HG02973 (cell line): ENCODE data around the gene MYLK4.

Source experiments
- ATAC-seq: cut with Tn5 transposase; IDR thresholded peaks from one replicate; pipeline ENCODE4 v1.9.1; 2021; ENCODE audit warnings: moderate library complexity; ENCODE audit not compliant: unreplicated experiment

MYLK4 gene

DNA sequence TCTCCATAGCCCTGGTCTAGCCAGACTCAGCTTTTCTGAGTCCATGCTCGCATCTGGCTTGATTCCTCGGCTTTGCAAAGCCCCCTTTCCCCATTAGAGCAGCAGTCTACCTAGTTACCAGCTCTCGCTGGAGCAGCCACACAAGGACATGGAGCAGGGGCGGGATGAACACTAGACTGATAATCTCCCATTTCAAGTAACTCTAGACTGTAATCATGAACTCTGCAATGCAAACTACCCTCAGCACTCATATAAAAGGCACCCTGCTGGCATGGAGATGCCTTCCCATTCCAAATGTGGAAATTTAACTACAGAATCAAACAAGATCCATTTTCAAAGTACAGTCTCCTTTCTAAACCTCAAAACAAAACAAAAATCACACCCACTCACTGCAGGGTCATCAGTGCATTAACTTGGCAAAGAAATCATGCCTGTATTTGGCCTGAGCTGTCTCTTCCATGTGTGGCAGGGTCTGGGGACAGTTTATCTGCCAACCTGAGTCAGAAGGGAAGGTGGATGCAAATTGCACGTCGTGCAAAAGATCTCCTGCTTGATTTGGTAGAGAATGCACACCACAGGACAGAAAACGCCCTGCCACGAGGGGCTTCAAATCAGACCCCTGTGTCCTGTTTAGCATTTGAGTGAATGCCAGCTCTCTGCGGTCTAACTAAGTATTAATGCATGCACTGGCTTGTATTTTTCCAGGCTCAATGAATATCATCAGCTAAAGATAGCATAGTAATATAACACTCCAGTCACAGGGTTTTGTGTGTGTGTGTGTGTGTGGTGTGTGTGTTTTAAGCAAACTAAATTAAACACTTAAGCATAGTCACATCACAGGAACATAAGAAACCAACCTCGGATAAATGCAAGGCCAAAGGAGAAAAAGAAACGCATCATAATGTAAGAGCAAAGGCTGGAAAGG, 85.3 kb downstream of the MYLK4 start:
- ATAC-seq, result no peak

DNA sequence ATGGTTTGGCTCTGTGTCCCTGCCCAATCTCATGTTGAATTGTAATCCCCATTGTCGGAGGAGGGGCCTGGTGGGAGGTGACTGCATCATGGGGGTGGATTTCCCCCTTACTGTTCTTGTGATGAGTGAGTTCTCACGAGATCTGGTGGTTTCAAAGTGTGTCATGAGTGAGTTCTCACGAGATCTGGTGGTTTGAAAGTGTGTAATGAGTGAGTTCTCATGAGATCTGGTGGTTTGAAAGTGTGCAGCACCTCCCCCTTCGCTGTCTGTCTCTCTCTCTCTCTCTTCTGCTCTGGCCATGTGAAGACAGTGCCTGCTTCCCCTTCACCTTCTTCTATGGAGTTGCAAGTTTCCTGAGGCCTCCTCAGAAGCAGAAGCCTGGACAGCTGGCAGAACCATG, 87.6 kb downstream of the MYLK4 start:
- no peak for ATAC-seq

DNA sequence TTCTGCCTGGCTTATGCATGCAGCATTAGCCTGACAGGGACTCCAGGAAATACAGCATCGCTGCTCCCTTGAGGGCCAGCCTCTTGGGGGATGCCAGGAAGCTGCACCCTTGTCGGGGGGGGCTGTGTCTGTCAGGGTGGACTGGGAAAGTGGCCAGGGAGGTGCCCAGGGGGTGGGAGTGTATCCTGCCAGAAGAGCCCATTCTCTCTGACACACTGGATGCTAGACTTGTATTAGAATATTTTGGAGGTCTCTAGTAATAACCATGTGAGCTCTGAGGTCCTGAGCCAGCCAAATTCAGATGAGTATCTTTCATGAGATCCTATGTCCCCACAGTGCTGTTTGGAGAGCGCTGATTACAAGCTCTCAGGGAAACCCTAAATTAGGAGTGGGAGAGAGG, 89.1 kb downstream of the MYLK4 start:
- no peak for ATAC-seq

DNA sequence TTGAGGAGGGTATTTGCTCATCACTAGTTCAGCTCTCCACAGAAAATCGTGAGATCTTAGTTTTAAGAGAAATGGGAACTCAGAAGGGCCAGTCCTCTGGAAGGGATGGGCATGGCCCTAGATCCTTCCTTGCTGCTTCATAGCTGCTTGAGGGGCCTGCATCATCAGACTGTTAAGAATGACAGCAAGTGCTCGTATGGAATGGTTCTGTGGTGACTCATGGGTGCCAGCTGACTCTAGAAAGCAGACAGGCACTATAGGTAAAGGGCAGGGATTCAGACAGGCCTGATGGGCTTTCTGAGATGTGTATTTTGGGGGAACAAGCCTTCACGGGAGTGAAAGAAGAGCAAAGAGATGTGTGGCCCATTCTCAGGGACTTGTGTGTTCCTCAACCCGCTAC, 90.8 kb downstream of the MYLK4 start:
- no peak for ATAC-seq

DNA sequence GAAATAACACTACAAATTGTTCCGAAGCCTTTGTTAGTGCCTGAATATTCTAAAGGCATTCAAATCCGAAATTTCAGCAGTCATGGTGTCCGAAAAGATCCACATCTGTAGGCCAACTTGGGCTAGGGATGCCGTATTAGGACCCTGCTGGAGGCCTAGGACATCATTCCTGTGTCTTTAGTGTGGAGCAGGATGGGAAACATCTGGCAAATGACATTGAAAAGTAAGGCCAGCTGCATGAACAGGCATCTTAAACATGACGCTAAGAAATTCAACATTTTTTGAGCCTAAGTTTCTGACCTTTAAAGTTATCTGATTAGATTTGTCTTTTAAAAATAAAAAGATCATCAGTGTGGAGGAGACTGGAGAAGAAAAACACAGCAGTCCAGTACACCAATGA, 91.3 kb downstream of the MYLK4 start:
- ATAC-seq, result no peak

DNA sequence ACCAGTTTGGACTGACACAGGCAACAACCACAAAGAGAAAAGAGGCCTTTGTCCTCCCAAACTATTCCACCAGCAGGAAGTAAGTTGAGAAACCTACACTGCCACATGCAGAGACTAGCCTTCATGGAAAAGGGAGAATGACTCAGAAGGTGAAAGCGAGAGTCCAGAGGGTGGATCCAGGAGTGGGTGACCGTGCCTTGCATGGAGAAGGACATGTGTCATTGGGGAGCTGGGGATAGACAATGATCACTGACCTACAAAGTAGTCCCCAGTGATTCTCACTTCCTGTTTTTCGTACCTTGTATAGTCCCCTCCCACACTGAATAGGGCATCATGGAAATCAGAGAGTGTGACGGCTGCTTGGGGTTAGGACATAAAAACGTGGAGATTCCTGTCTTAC, 91.9 kb downstream of the MYLK4 start:
- peak; percentile 83 for ATAC-seq

DNA sequence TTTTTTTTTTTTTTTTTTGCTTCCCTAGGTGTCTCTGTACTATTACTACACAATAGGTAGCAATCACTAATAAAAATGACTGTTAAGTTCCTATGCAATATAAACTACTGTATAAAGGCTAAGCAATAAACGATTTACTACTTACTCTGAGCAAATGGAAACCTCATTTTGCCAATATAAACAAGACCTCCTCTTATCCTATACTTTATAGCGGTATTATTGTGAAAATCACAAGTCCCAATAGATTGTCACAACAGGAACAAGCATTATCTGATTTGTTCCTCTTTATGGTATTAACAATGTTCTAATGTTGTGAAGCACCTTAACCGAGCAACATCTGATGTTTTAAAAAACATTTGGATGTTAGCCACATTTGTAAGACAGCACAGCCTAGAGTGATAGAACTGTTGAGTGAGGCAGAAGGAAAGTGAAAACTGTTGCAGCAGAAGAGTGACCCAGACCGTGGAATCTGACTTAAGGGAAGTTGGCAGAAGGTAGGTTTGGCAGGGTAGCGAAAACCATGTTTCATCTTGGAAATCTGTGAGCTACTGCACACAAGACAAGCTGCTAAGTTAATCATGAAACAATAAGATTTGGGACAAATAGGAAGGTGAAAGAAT, 94.2 kb downstream of the MYLK4 start:
- no peak for ATAC-seq

DNA sequence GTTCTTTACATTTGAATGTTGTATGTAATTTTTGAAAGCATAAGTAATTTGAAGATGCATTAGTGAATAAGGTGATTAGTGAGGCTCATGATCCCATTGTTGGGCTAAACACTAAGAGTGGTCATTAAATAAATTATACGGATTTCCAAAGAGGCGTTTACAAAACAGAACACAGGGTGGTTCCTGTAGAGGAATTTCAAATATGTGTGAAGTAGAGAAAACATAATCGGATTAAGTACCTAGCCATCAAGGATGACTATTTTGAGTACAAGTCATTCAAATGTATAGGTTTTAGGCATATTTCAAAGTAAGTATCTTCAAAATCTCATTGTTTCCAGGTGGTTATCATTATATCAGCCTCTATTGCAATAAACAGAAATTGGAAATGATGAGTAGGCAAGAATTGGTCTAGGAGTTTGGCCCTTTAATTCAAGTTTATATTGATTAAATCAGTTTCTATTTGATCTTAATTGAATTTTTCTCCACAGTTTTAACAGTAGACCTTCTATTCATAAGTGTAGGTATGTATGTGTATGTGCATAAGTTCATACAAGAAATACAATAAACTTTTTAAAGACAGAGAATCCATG, 94.8 kb downstream of the MYLK4 start:
- ATAC-seq, result no peak

DNA sequence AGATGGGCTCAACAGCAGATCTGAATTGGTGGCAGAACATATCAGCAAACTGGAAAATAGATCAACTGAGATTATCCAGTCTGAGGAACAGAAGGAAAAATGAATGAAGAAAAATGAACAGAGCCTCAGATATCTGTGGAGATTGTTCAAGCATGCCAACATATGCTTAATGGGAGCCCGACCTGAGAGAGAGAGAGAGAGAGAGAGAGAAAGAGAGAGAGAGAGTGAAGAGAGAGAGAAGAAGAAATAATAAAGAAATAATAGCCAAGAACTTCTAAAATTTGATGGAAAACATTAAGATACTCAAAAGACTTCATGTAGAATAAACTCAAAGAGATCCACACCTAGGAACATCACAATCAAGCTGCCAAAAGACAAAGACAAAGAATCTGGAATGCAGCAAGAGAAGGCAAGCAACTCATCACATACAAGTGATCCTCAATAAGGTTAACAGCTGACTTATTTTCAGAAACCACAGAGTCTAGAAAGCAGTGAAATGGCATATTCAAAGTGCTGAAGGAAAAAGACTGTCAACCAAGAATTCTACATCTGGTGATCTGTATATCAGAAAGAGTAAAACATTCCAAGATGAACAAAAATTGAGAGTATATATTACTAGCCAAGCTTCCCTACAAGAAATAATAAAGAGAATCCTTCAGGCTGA, 97.2 kb downstream of the MYLK4 start:
- ATAC-seq, result no peak

DNA sequence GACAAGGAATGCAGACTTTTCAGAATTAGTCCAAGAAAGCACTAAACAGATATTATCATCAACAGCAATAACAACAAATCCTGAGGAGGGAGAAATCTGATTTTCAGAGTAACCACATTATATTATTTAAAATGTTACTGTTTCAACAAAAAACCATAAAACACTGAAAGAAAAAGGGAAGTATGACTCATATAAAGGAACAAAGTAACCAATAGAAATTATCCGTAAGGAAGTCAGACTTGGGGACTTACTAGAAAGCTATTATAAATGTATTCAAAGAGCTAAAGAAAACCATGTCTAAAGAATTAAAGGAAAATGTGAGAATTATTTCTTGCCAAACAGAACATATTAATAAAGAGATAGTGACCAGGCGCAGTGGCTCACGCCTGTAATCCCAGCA, 98.1 kb downstream of the MYLK4 start:
- ATAC-seq, result no peak

DNA sequence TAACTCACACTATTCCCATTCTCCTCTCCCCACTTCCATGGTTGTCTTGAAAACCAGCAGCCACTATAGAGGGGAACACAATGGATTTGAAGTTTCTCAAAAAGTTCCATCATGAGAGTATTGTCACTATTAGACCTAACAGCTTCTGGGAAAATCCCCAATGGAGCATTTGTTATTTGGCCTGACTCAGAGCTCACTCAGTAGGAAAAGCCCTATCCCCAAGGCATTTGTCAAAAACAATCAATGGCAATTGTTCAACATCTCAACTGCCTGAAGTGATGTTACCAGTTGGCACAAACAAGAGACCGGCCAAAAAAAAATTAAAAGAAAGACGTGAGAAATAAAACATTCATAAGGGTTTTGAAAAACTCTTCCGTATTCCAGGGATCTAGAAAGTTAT, 98.8 kb downstream of the MYLK4 start:
- ATAC-seq, result no peak

DNA sequence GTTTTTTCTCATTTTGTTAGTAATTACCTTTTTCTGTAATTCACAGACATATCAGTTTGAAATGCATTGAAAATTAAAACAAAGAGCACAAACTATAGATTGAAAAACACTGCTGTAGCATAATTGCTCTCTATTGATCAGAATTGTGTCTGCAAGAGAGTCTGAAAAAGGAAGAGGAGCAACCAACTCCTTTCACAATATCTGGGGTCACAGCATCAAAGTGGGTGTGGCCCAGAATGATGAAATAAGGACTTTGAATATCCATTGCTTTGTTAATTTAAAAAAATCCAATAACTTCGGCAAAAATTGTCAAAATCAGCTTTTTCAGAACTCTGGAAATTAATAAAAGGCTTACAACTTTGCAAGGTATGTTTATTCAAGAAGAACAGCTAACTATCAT, 99.2 kb downstream of the MYLK4 start:
- no peak for ATAC-seq

DNA sequence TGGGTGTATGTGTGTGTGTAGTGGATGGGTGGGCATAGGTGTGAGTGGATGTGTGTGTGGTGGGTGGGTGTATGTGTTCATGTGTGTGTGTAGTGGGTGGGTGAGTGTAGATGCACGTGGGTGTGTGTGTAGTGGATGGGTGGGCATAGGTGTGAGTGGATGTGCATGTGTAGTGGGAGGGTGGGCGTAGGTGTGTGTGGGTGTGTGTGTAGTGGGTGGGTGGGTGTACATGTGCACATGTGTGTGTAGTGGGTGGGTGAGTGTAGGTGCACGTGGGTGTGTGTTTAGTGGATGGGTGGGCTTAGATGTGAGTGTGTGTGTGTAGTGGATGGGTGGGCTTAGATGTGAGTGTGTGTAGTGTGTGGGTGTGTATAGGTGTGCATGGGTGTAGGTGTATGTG, 104.4 kb downstream of the MYLK4 start:
- ATAC-seq, result no peak

DNA sequence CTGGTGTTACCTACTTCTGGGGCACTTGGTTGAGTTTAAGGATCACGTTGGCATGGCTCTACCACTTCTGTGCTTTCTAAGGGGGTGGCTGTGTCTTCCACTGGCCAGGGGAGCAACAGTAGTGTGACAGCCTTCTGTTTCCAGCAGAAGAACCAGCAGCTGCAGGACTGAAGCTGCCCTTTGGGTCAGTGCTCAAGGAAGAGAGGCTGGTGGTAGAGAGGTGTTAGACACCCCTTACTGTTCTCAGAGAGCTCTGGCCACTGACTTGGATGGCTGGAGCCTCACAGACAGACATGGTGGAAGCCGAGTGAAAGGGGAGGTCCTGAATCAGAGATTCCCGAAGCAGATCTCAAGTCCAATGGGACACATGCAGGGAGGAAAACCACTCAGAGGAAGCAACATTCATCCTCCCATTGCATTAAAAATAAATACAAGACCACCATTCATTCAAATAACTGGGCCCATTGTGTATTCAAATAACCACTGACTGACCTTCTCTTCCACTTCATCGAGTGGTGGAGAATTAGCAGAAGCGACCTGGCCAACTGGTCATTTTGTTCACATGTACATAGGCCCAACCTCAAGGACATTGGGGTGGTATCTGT, 106.7 kb downstream of the MYLK4 start:
- no peak for ATAC-seq

DNA sequence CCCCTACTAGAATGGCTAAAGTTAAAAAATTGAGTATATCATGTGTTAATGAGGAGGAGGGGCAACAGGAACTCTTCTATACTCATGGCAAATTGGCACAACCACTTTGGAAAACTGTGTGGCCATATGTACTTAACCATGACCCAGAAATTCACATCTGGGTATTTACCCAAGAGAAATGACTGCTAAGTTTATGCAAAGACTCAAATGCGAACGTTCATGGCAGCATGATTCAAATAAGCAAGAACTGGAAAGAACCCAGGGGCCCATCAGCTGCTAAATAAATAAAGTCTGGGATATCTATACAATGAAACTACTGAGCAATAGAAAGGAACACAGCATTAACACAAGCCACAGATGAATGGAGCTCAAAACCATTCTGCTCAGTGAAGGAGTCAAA, 107.6 kb downstream of the MYLK4 start:
- ATAC-seq, result no peak

DNA sequence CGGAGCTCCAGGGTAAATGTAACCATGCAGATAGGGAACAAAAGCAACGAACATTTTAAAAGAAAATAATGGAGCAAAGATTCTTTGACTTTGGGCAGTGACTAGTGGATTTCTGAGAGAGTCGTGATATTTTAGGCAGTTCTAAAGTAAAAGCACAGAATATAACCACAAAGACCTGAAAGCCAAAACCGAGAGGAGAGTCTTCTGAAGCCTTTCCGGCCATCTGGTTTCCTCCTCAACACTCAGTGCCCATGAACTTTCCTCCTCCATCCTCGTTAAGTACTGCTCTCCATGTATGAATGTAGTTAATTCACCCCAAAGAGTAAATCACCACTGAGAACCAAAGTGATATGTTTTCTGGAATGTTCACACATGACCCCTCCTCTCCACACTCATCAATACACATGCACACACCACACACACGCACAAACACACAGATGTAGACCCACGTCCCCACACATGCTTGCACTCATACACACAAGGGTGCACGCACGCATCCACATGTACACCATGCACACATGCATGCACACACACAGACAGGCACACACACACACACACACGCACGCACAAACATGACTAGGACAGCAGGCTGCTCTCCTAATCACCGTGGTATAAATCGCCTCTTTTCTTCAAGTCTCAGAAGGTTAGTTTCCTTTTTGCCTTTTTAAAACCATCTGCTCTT, 109.5 kb downstream of the MYLK4 start:
- peak; percentile 67 for ATAC-seq

DNA sequence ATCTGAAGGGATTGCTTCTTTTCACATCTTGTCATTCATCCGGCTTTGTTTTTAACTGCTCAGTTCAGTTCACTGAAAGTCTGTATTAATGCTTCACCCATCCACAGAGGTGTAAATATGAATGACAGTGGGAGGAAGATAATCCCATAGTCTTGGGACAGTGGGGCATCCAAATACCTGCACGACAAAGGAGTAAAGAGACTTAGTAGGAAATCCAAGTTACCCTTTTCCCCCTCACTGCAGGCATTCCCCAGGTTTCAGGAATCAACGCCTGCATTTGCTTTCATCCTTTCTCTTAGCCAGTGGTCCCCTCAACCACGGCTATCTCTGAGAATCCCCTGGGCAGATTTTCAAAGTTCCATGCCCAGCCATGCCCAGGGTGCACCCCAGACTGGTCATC, 110.2 kb downstream of the MYLK4 start:
- no peak for ATAC-seq

DNA sequence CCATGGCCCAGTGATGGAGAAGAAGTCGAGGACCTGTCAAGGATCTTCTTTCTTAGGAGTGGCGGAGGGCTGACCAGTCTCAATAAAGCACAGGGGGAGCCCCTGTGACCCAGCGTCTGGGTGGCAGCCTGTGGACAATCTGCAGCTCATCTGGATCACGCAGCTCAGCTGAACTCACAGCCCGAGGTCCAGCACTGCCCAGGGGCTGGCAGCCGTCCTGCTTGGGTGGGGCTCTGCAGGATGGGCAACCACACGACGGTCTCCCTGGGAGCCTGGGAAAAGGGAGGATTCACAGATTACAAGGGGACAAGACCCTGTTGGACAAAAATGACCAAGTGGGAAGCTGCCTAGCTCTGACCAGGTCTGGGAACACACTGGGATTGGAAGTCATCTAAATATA, 110.8 kb downstream of the MYLK4 start:
- ATAC-seq, result no peak

DNA sequence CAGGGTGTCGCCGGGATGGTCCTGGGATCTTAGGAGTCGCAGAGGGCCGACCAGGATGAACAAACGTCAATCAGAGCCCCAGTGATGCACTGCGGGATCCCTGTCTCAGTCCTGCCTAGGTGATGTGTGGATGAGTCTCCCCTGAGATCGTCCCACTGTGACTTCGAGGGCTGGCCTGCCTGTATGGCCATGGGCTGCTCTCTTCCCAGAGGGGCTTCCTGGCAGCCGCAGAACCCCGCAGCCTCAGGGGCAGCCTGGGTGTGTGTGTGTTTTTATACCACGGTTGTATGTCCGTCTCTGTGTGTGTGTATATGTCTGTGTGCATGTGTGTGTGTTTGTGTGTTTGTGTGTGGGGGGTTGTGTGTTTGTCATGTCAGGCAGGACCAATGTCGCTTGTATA, 111.6 kb downstream of the MYLK4 start:
- no peak for ATAC-seq

DNA sequence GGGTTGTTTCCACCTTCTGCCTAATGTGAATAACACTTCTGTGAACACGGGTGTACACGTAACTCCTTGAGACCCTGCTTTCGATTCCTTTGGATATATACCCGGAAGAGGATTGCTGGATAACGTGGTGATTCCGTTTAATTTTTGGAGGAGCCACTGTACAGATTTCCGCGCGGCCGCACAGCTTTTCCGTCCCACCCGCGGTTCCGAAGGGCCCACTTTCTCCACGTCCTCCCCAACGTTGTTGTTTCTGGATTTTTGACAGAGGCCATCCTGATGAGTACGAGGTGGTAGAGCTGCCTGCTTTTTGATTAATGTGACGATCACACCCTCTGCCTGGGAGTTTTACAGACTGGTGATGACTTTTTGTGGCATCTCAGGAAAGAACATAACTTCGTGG, 114.0 kb downstream of the MYLK4 start:
- ATAC-seq, result no peak

DNA sequence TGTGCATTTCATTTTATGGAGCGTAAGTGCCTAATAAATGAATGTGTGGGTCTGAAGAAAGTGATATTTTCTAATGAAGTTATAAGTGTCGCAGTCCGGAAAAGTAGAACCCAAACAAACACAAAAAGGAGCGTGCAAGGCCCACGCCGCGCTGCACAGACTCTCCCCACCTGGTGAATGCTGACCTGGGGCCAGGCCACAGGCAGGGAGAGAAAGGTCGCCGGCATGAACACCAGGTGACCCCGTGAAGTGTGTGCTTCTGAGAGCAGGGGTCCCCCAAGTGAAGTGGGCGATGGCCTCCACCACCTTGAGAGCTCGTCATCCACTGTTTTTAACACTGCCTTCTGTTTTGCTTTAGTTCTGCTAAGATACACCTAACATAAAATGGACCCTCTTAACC, 114.8 kb downstream of the MYLK4 start:
- no peak for ATAC-seq
